ENCODE measurements around the gene ZBTB7A.
"Not testable (repeated sequence)": the region's sequence is repeated elsewhere in the genome, so short reads cannot be mapped to it uniquely, and the experiment has no call there.

Gene ZBTB7A

DNA sequence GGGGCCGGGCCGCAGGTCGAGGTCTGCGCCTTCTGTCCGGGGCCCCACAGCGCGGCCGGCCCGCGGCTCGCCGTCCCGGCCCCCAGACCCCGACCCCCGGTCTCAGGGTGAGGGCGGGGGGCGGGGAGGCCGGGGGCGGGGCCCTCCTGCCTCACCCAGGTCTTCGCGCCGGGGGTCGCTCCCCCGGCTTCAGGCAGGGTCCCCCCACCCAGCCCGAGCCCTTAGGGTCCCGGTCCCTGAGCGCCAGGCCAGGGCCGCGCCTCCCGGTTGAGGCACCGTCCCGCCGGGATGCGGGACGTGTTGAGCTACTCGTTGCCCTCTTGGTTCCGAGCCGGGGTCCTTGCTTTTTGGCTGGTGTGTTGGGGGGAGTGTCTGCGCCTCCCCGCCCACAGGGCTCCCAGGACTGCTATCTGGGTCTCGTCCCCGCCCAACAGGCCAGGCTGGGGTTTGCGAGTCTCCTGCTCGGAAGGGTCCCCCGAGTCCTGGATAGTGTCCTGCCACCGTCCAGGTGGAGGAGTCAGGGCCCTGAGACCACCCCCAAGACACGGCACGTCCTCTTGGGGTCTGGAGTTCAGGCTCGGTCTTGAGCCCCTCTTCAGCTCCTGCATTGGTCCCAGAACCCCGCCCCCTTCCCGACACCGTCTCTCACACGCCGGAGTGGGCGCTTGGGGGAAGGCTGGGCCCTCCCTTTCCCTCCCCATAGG lies 58.7 kb downstream of the ZBTB7A start:
- Histone ChIP-seq H3K36me3 (ENCODE audit: control insufficient read depth, insufficient read depth, low read length) (no peaks in the 10 kb centered on the region), H3K23ac (ENCODE audit: low read length) (no peak overlapping the region), H4K8ac (ENCODE audit: low read depth, low read length) (peak overlapping the region; percentile 97), H2AK5ac (ENCODE audit: low read length) (no peak overlapping the region), H3K4me2 (ENCODE audit: low read length) (peak overlapping the region; percentile 72), H2BK120ac (ENCODE audit: low read depth, low read length) (no peak overlapping the region), H3K4me1 (ENCODE audit: control insufficient read depth, low read depth, low read length) (no peaks in the 10 kb centered on the region), H4K5ac (ENCODE audit: low read length) (no peak overlapping the region), H3K4me3 (ENCODE audit: low read length) (peak overlapping the region; percentile 75), H3K9ac (ENCODE audit: low read length) (peak overlapping the region; percentile 75), H3K56ac (ENCODE audit: low read length) (peak overlapping the region; percentile 84), H3K27me3 (ENCODE audit: insufficient read depth, low read length, poor library complexity) (no peaks in the 10 kb centered on the region), H3K79me1 (ENCODE audit: low read length) (peaks cover 14% of the 10 kb centered on the region), H3K4ac (ENCODE audit: low read depth, low read length) (peak overlapping the region; percentile 74), H2BK15ac (replicated peaks; ENCODE audit: low read depth) (no peak overlapping the region), H3K18ac (ENCODE audit: low read length) (peak overlapping the region; percentile 78), H3K27ac (ENCODE audit: low read depth, low read length) (peak overlapping the region; percentile 57), H2BK5ac (ENCODE audit: low read length) (no peak overlapping the region), H3K79me2 (ENCODE audit: control insufficient read depth, insufficient read depth, low read length) (peaks cover 36% of the 10 kb centered on the region)
- WGBS (ENCODE audit: extremely low coverage, insufficient coverage, low lambda C conversion rate) = no CpG with 5 or more reads among the region's 55 CpGs
- peak; percentile 28 for DNase-seq

DNA sequence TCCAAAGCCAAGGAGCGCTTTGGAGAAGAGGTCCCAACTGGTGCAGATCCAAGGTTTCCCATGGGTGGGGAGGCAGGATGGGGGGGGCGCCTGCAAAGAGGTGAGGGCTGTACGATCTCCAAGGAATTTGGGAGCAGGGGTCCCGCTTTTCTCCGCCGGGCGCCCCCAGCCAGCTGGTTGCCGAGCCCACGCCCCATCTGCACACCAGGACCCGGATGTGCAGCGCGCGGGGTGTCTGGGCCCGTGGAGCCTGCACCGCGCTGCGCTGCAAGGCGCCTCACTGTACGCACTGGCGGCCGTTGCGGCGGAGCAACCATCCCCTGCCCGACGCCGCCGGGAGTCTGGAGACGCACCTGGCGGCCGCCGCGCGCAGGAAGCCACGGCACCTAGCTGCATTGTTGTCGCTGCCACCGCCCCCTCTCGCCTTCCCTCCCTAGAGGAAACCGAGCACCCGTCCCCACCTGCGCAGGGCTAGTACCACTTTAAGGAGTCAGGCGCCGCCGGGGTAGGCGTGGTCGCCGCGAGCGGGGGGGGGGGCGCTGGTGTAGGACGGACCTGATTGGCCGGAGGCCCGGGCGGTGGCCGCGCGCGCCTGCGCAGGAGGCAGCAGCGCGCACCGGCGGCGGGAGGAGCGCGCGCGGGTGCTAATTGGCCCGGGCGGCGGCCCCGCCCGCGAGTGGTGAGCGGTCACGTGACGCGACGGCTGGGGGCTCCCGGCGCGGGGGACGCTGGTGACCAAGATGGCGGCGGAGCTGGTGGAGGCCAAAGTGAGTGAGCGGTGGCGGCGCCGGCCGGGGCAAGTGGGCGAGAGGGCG lies 59.5 kb downstream of the ZBTB7A start, which contains the start of gene PIAS4:
Gene PIAS4 (plus strand): TSS at position 716 of the 815 bp plus-strand sequence. CDS start 25 bp downstream, at position 741.
- peaks cover 36% of the 10 kb centered on the region for H3K79me2 ChIP-seq (ENCODE audit: control insufficient read depth, insufficient read depth, low read length)
- DNase-seq = peak; percentile 97
- peak within 1 kb of the TSS; percentile 84 for H3K4ac ChIP-seq (ENCODE audit: low read depth, low read length)
- no peaks in the 10 kb centered on the region for H3K4me1 ChIP-seq (ENCODE audit: control insufficient read depth, low read depth, low read length)
- peak within 1 kb of the TSS; percentile 97 for H3K18ac ChIP-seq (ENCODE audit: low read length)
- H3K4me3 ChIP-seq (ENCODE audit: low read length) = peak within 1 kb of the TSS; percentile 81
- no peaks in the 10 kb centered on the region for H3K27me3 ChIP-seq (ENCODE audit: insufficient read depth, low read length, poor library complexity)
- no peak within 1 kb of the TSS for H2BK15ac ChIP-seq (replicated peaks; ENCODE audit: low read depth)
- no peak within 1 kb of the TSS for H2AK5ac ChIP-seq (ENCODE audit: low read length)
- peaks cover 14% of the 10 kb centered on the region for H3K79me1 ChIP-seq (ENCODE audit: low read length)
- H3K4me2 ChIP-seq (ENCODE audit: low read length) = peak within 1 kb of the TSS; percentile 72
- H3K27ac ChIP-seq (ENCODE audit: low read depth, low read length) = peak within 1 kb of the TSS; percentile 57
- H2BK5ac ChIP-seq (ENCODE audit: low read length) = peak within 1 kb of the TSS; percentile 85
- H3K23ac ChIP-seq (ENCODE audit: low read length) = no peak within 1 kb of the TSS
- peak within 1 kb of the TSS; percentile 94 for H3K9ac ChIP-seq (ENCODE audit: low read length)
- no CpG with 5 or more reads among the region's 91 CpGs for WGBS (ENCODE audit: extremely low coverage, insufficient coverage, low lambda C conversion rate)
- peak within 1 kb of the TSS; percentile 99 for H3K56ac ChIP-seq (ENCODE audit: low read length)
- H4K5ac ChIP-seq (ENCODE audit: low read length) = no peak within 1 kb of the TSS
- H3K36me3 ChIP-seq (ENCODE audit: control insufficient read depth, insufficient read depth, low read length) = no peaks in the 10 kb centered on the region
- H4K8ac ChIP-seq (ENCODE audit: low read depth, low read length) = peak within 1 kb of the TSS; percentile 97
- H2BK120ac ChIP-seq (ENCODE audit: low read depth, low read length) = no peak within 1 kb of the TSS

DNA sequence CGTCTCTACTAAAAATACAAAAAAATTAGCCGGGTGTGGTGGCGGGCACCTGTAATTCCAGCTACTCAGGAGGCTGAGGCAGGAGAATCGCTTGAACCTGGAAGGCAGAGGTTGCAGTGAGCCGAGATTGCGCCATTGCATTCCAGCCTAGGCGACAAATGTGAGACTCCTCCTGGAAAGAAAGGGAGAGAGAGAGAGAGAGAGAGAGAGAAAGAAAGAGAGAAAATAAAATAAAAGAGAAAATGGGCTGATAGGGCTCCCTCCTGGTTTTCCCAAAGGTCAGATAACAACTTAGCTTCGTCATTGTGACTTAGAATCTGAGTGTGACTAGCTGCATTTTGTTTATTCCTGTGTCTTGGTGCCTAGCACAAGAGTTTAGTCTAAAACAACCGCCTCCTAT lies 61.3 kb downstream of the ZBTB7A start:
- H3K4ac ChIP-seq (ENCODE audit: low read depth, low read length); H3K36me3 ChIP-seq (ENCODE audit: control insufficient read depth, insufficient read depth, low read length); H3K23ac ChIP-seq (ENCODE audit: low read length); H2BK120ac ChIP-seq (ENCODE audit: low read depth, low read length); H2BK15ac ChIP-seq (replicated peaks; ENCODE audit: low read depth); H3K27me3 ChIP-seq (ENCODE audit: insufficient read depth, low read length, poor library complexity); H3K18ac ChIP-seq (ENCODE audit: low read length); DNase-seq; H3K56ac ChIP-seq (ENCODE audit: low read length); H3K4me3 ChIP-seq (ENCODE audit: low read length); H3K4me1 ChIP-seq (ENCODE audit: control insufficient read depth, low read depth, low read length); H4K8ac ChIP-seq (ENCODE audit: low read depth, low read length); H3K79me1 ChIP-seq (ENCODE audit: low read length); H4K5ac ChIP-seq (ENCODE audit: low read length); H2AK5ac ChIP-seq (ENCODE audit: low read length); H3K9ac ChIP-seq (ENCODE audit: low read length); H3K27ac ChIP-seq (ENCODE audit: low read depth, low read length); H2BK5ac ChIP-seq (ENCODE audit: low read length); H3K4me2 ChIP-seq (ENCODE audit: low read length): not testable (repeated sequence)
- peaks cover 26% of the 10 kb centered on the region for H3K79me2 ChIP-seq (ENCODE audit: control insufficient read depth, insufficient read depth, low read length)
- WGBS (ENCODE audit: extremely low coverage, insufficient coverage, low lambda C conversion rate) = no CpG with 5 or more reads among the region's 9 CpGs

DNA sequence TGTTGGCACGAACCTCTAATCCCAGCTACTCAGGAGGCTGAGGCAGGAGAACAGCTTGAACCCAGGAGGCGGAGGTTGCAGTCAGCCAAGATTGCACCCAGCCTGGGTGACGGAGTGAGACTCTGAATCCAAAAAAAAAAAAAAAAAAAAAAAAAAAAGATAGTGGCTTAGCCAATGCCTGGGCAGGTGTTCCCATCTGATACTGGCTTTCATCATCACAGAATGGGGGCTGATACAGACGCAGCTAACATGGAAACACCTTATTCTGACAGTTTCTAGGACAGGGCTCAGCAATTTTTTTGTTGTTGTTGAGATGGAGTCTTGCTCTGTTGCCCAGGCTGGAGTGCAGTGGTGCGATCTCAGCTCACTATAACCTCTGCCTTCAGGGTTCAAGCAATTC lies 65.9 kb downstream of the ZBTB7A start:
- not testable (repeated sequence) for H3K56ac ChIP-seq (ENCODE audit: low read length); H3K9ac ChIP-seq (ENCODE audit: low read length); H3K4me1 ChIP-seq (ENCODE audit: control insufficient read depth, low read depth, low read length); H3K18ac ChIP-seq (ENCODE audit: low read length); DNase-seq; H3K4me3 ChIP-seq (ENCODE audit: low read length); H2AK5ac ChIP-seq (ENCODE audit: low read length); H3K36me3 ChIP-seq (ENCODE audit: control insufficient read depth, insufficient read depth, low read length); H3K4me2 ChIP-seq (ENCODE audit: low read length); H4K5ac ChIP-seq (ENCODE audit: low read length); H3K27ac ChIP-seq (ENCODE audit: low read depth, low read length); H3K79me1 ChIP-seq (ENCODE audit: low read length); H3K23ac ChIP-seq (ENCODE audit: low read length); H3K27me3 ChIP-seq (ENCODE audit: insufficient read depth, low read length, poor library complexity); H3K4ac ChIP-seq (ENCODE audit: low read depth, low read length); H4K8ac ChIP-seq (ENCODE audit: low read depth, low read length); H2BK15ac ChIP-seq (replicated peaks; ENCODE audit: low read depth); H2BK5ac ChIP-seq (ENCODE audit: low read length); H3K79me2 ChIP-seq (ENCODE audit: control insufficient read depth, insufficient read depth, low read length); H2BK120ac ChIP-seq (ENCODE audit: low read depth, low read length)
- WGBS (ENCODE audit: extremely low coverage, insufficient coverage, low lambda C conversion rate) = no CpG with 5 or more reads among the region's 5 CpGs

- H4K5ac ChIP-seq (ENCODE audit: low read length); H3K27ac ChIP-seq (ENCODE audit: low read depth, low read length); H3K18ac ChIP-seq (ENCODE audit: low read length); H3K4me1 ChIP-seq (ENCODE audit: control insufficient read depth, low read depth, low read length); H2BK15ac ChIP-seq (replicated peaks; ENCODE audit: low read depth); H3K9ac ChIP-seq (ENCODE audit: low read length); H3K23ac ChIP-seq (ENCODE audit: low read length); H3K36me3 ChIP-seq (ENCODE audit: control insufficient read depth, insufficient read depth, low read length); H4K8ac ChIP-seq (ENCODE audit: low read depth, low read length); H3K4ac ChIP-seq (ENCODE audit: low read depth, low read length); H2BK120ac ChIP-seq (ENCODE audit: low read depth, low read length); H3K27me3 ChIP-seq (ENCODE audit: insufficient read depth, low read length, poor library complexity); H3K56ac ChIP-seq (ENCODE audit: low read length); H2AK5ac ChIP-seq (ENCODE audit: low read length); H3K79me1 ChIP-seq (ENCODE audit: low read length); H2BK5ac ChIP-seq (ENCODE audit: low read length); DNase-seq; H3K4me2 ChIP-seq (ENCODE audit: low read length); H3K79me2 ChIP-seq (ENCODE audit: control insufficient read depth, insufficient read depth, low read length); H3K4me3 ChIP-seq (ENCODE audit: low read length): not testable (repeated sequence)
- WGBS (ENCODE audit: extremely low coverage, insufficient coverage, low lambda C conversion rate) = no CpG with 5 or more reads among the region's 29 CpGs
These were observed 67.9 kb downstream of the ZBTB7A start for GRCh38 chr19:3998667-3999412.

Data from mesendoderm (in vitro differentiated cells).